B cell (primary cell): Measurements from ENCODE around the gene FADS2. TPM values are rescaled to one million over a fixed set of nuclear protein-coding genes. Genes with fewer than 3 reads are reported as not detected.

Experiments
- ATAC-seq: fragments of 200-7000 bp; cut with Tn5 transposase; one replicate; pipeline ENCODE4 v1.10.0; 2021; ENCODE audit warnings: low read depth, mild to moderate bottlenecking, moderate number of reproducible peaks, moderate library complexity
- CTCF ChIA-PET: fragments of 350-600 bp; sonication (Branson Sonifier 250); formaldehyde crosslinking; loops from one replicate; lab custom pipeline; 2021; ENCODE audit warnings: antibody characterized with exemption, inconsistent platforms; lab: Charles Lee
- POLR2A ChIA-PET: fragments of 350-600 bp; sonication (Branson Sonifier 250); formaldehyde crosslinking; loops from one replicate; lab custom pipeline; 2021; ENCODE audit warnings: antibody characterized with exemption; lab: Charles Lee
- DNase-seq: peaks from one replicate; pipeline ENCODE4 v3.0.0; 2013
- H2AFZ ChIP-seq: 2 replicates; pipeline ENCODE4 v1.6.1; 2012; ENCODE audit warnings: mild to moderate bottlenecking, low read depth, low read length; ENCODE audit not compliant: insufficient read depth, poor library complexity, severe bottlenecking
- H3K27ac ChIP-seq, 2 donors: 1 replicate in 1 of 2; 2 replicates in 1 of 2; pipeline ENCODE4 v1.5.1; 2012 to 2013; ENCODE audit warnings: low read length in 2 of 2, mild to moderate bottlenecking in 2 of 2, moderate library complexity in 1 of 2
- H3K27me3 ChIP-seq, 4 experiments: fragments of 200-600 bp in 1 of 4; sonication (generic) in 1 of 4; replicated peaks in 1 of 4; 1 replicate in 2 of 4; 2 replicates in 2 of 4; pipeline versions ENCODE4 v1.6.1 to v1.7.0; 2013 to 2016; ENCODE audit warnings: low read length in 3 of 4, mild to moderate bottlenecking in 2 of 4, mixed read lengths in 1 of 4, moderate library complexity in 1 of 4; ENCODE audit not compliant: insufficient read depth in 4 of 4, control insufficient read depth in 3 of 4; ENCODE audit errors: control extremely low read depth in 1 of 4
- H3K36me3 ChIP-seq, 2 experiments: replicated peaks in 1 of 2; 1 replicate in 1 of 2; 2 replicates in 1 of 2; pipeline versions ENCODE4 v1.6.1 to v1.7.1; 2013; ENCODE audit warnings: low read length in 1 of 2; ENCODE audit not compliant: insufficient read depth in 2 of 2, control insufficient read depth in 1 of 2; ENCODE audit errors: control extremely low read depth in 1 of 2, extremely low read depth in 1 of 2
- H3K4me1 ChIP-seq, 2 donors: fragments of 200-600 bp in 1 of 2; sonication (generic) in 1 of 2; 1 replicate in 1 of 2; 2 replicates in 1 of 2; pipeline versions ENCODE4 v1.5.1 to v1.6.1; 2013 to 2017; ENCODE audit warnings: low read length in 2 of 2; ENCODE audit not compliant: control insufficient read depth in 2 of 2, insufficient read depth in 2 of 2
- H3K4me2 ChIP-seq: replicated peaks from 2 replicates; pipeline ENCODE3; 2012; ENCODE audit warnings: mild to moderate bottlenecking, low read depth, low read length; ENCODE audit not compliant: poor library complexity, severe bottlenecking
- H3K4me3 ChIP-seq, 5 experiments: fragments of 200-600 bp in 1 of 5; sonication (generic) in 1 of 5; 1 replicate in 3 of 5; 2 replicates in 2 of 5; pipeline versions ENCODE4 v1.5.1 to v1.7.0; 2011 to 2016; ENCODE audit warnings: low read length in 4 of 5, mild to moderate bottlenecking in 4 of 5, low read depth in 2 of 5, control low read depth in 1 of 5, moderate library complexity in 1 of 5; ENCODE audit not compliant: insufficient read depth in 1 of 5; ENCODE audit errors: control extremely low read depth in 1 of 5, extremely low read depth in 1 of 5
- H3K79me2 ChIP-seq: fragments of 200-600 bp; sonication (generic); one replicate; pipeline ENCODE4 v1.6.0; 2016; ENCODE audit warnings: low read length; ENCODE audit not compliant: control insufficient read depth, insufficient read depth
- H3K9ac ChIP-seq: fragments of 200-600 bp; sonication (generic); 2 replicates; pipeline ENCODE4 v1.6.1; 2017; ENCODE audit warnings: mild to moderate bottlenecking, low read length, moderate library complexity
- H3K9me3 ChIP-seq, 3 donors: one replicate each; pipeline versions ENCODE4 v1.6.1 to v1.7.1; 2013; ENCODE audit warnings: low read length in 2 of 3; ENCODE audit not compliant: control insufficient read depth in 2 of 3, insufficient read depth in 1 of 3; ENCODE audit errors: control extremely low read depth in 1 of 3
- H4K20me1 ChIP-seq: 2 replicates; pipeline ENCODE4 v1.6.0; 2012; ENCODE audit warnings: mild to moderate bottlenecking, low read length; ENCODE audit not compliant: insufficient read depth, control insufficient read depth, poor library complexity, severe bottlenecking
- H3K27ac Mint-ChIP-seq: one replicate; pipeline ENCODE4 v1.8.0; 2021; ENCODE audit warnings: mixed read lengths
- H3K27me3 Mint-ChIP-seq: one replicate; pipeline ENCODE4 v1.8.0; 2021; ENCODE audit warnings: mixed read lengths
- H3K4me1 Mint-ChIP-seq: one replicate; pipeline ENCODE4 v1.8.0; 2021; ENCODE audit warnings: mixed read lengths
- H3K4me3 Mint-ChIP-seq: one replicate; pipeline ENCODE4 v1.8.0; 2021; ENCODE audit warnings: mixed read lengths
- H3K9me3 Mint-ChIP-seq: one replicate; pipeline ENCODE4 v1.8.0; 2022; ENCODE audit warnings: mixed read lengths; ENCODE audit not compliant: insufficient read depth
- CTCF ChIP-seq: fragments of 200-600 bp; IDR thresholded peaks from one replicate; pipeline ENCODE4 v1.8.0; 2022; ENCODE audit warnings: antibody characterized with exemption, mild to moderate bottlenecking
- EZH2 ChIP-seq: IDR thresholded peaks from 2 replicates; pipeline ENCODE4 v1.6.1; 2012; ENCODE audit warnings: borderline replicate concordance, low read depth, mild to moderate bottlenecking, moderate library complexity, low read length; ENCODE audit not compliant: insufficient read depth, poor library complexity, severe bottlenecking
- WGBS: methylation state at CpG from one replicate; pipeline ENCODE4 v1.1.5; 2013; ENCODE audit warnings: missing lambda C conversion rate; ENCODE audit not compliant: insufficient coverage; 5-methylcytosine and 5-hydroxymethylcytosine counted together
- intact Hi-C: fragments of 100-400 bp; cut with micrococcal nuclease; formaldehyde crosslinking; loops from one replicate; pipeline ENCODE4 v1.10.0; 2022
- polyA plus RNA-seq: library from polyadenylated mRNA; depleted of rRNA; stranded (reverse); fragments of >200 nt; gene quantifications from 2 replicates; pipeline ENCODE4 v1.2.3, GENCODE V29; 2012
- total RNA-seq, 2 donors: library from RNA; stranded (reverse); fragments of 120-200 nt in 1 of 2; gene quantifications; 1 replicate in 1 of 2; 2 replicates in 1 of 2; pipeline versions ENCODE4 v1.2.3 to v1.2.4, GENCODE V29; 2013 to 2022

FADS2 gene
- total and polyA plus RNA-seq, 2 donors (not counting 1 experiment from before 2014, with no cell fraction given) = 1.5 to 5.9 TPM

- POLR2A ChIA-PET = no interaction called here
- H3K27ac ChIP-seq = no peak overlapping the region
- no peak overlapping the region for H2AFZ ChIP-seq
- H3K9ac ChIP-seq = no peak overlapping the region
- TF ChIP-seq CTCF = no peak
- TF ChIP-seq EZH2 = no peak
- no peak for ATAC-seq
- DNase-seq = no peak
- CTCF ChIA-PET = interaction anchor here (0.8 to 2.3 kb wide), 4 partner anchors 12 to 270 kb away, joined by 3 to 5 read pairs (median 4); no protein-coding TSS in a partner anchor
- intact Hi-C loops = no loop called here
- Mint-ChIP-seq H3K4me1 (peaks cover 14% of the 10 kb centered on the region), H3K9me3 (no peaks in the 10 kb centered on the region), H3K27ac (no peak overlapping the region), H3K4me3 (no peak overlapping the region), H3K27me3 (no peaks in the 10 kb centered on the region)
- no peak overlapping the region for H3K4me2 ChIP-seq
- no peaks in the 10 kb centered on the region for H3K79me2 ChIP-seq
- 86% methylated on average over 3 of the region's 5 CpGs for WGBS
- peaks cover 0 to 6% (median 0%) of the 10 kb centered on the region in 3 donors for H3K9me3 ChIP-seq
- peaks cover 0 to 13% (median 4%) of the 10 kb centered on the region in 4 experiments for H3K27me3 ChIP-seq
- H3K36me3 ChIP-seq = no peaks in the 10 kb centered on the region
- peaks cover 9 to 20% of the 10 kb centered on the region in 2 donors for H3K4me1 ChIP-seq
- no peaks in the 10 kb centered on the region for H4K20me1 ChIP-seq
- no peak overlapping the region for H3K4me3 ChIP-seq
Observed at GRCh38 chr11:61811831-61812230, 16.3 kb upstream of the FADS2 start.

- Mint-ChIP-seq H3K9me3 (no peaks in the 10 kb centered on the region), H3K27me3 (no peaks in the 10 kb centered on the region), H3K4me3 (no peak overlapping the region), H3K27ac (no peak overlapping the region), H3K4me1 (peaks cover 15% of the 10 kb centered on the region)
- 89% methylated on average over 3 of the region's 4 CpGs for WGBS
- Histone ChIP-seq H3K79me2 (no peaks in the 10 kb centered on the region), H3K4me1 (peaks cover 9 to 24% of the 10 kb centered on the region in 2 donors), H2AFZ (no peak overlapping the region), H3K27ac (no peak overlapping the region), H4K20me1 (no peaks in the 10 kb centered on the region), H3K27me3 (peaks cover 0 to 17% (median 4%) of the 10 kb centered on the region in 4 experiments), H3K4me3 (no peak overlapping the region), H3K9me3 (peaks cover 0 to 6% (median 0%) of the 10 kb centered on the region in 3 donors), H3K4me2 (no peak overlapping the region), H3K36me3 (no peaks in the 10 kb centered on the region), H3K9ac (no peak overlapping the region)
- TF ChIP-seq CTCF (no peak), EZH2 (no peak)
- POLR2A ChIA-PET = no interaction called here
- CTCF ChIA-PET = interaction anchor here (0.8 to 6.1 kb wide), 7 partner anchors 15 to 295 kb away, joined by 3 to 77 read pairs (median 5); partner anchors contain the start of gene FEN1
- intact Hi-C loops = no loop called here
- no peak for ATAC-seq
- no peak for DNase-seq
Observed at GRCh38 chr11:61812736-61813411, 15.2 kb upstream of the FADS2 start.
